Activated naive CD4-positive, alpha-beta T cell treated with anti-CD3 and anti-CD28 coated beads, Interleukin-2, amount 10 ng/mL, durations not matched to agents 7 days and 5 days (primary cell): ENCODE measurements around the gene RND1.
"Not testable (repeated sequence)": the region's sequence is repeated elsewhere in the genome, so short reads cannot be mapped to it uniquely, and the experiment has no call there.

Source experiments
- CTCF ChIA-PET: fragments of 350-600 bp; sonication (Branson Sonifier 250); formaldehyde crosslinking; loops from one replicate; lab custom pipeline; 2021; ENCODE audit warnings: antibody characterized with exemption; lab: Charles Lee
- DNase-seq: peaks from one replicate; pipeline ENCODE4 v3.0.0-alpha.2; 2020
- H3K27ac Mint-ChIP-seq: one replicate; pipeline ENCODE4 v1.8.0; 2021; ENCODE audit warnings: mild to moderate bottlenecking, moderate library complexity, mixed read lengths
- H3K27me3 Mint-ChIP-seq: one replicate; pipeline ENCODE4 v1.8.0; 2021; ENCODE audit warnings: mild to moderate bottlenecking, mixed read lengths
- H3K36me3 Mint-ChIP-seq: one replicate; pipeline ENCODE4 v1.8.0; 2021; ENCODE audit warnings: mixed read lengths
- H3K4me1 Mint-ChIP-seq: one replicate; pipeline ENCODE4 v1.8.0; 2021; ENCODE audit warnings: mixed read lengths
- H3K4me3 Mint-ChIP-seq: one replicate; pipeline ENCODE4 v1.8.0; 2021; ENCODE audit warnings: mild to moderate bottlenecking, moderate library complexity, mixed read lengths
- H3K9me3 Mint-ChIP-seq: one replicate; pipeline ENCODE4 v1.8.0; 2021; ENCODE audit warnings: mixed read lengths

RND1 gene

GRCh38 chr12:48882315-48882687 lies 16.6 kb upstream of the RND1 start:
- Mint-ChIP-seq H3K4me3 (no peak overlapping the region), H3K27me3 (peaks cover 67% of the 10 kb centered on the region), H3K9me3 (no peaks in the 10 kb centered on the region), H3K27ac (no peak overlapping the region), H3K36me3 (no peaks in the 10 kb centered on the region), H3K4me1 (peaks cover 4% of the 10 kb centered on the region)
- DNase-seq, result no peak
- CTCF ChIA-PET, result interaction anchor here (0.7 to 1.7 kb wide), 5 partner anchors 29 to 129 kb away, joined by 3 to 5 read pairs (median 4); no protein-coding TSS in a partner anchor

DNA sequence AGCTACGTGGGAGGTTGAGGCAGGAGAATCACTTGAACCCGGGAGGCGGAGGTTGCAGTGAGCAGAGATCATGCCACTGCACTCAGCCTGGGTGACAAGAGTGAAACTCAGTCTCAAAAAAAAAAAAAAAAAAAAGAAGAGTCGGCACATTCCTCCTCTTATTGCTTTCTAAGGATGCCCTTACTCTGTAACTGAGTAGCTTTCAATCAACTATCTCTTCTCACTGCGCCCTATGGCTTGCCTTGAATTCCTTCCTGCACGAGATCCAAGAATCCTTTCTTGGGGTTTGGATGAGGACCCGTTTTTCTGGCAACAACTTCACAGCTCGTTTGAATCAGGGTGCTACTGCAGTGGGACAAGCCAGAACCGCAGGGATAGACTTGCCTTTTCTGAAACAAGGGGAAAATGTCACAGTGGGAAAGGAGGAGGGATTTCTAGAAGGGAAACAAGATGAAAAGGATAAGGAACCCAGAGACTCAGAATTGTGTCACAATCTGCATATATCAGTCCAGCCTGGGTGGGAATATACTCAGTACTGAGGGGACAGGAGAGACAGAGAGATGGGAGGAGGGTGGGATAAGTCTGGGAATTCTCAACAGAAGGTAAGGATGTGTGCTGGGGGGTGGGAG lies 16.1 kb upstream of the RND1 start:
- Mint-ChIP-seq H3K36me3 (no peaks in the 10 kb centered on the region), H3K9me3 (no peaks in the 10 kb centered on the region), H3K27ac (no peak overlapping the region), H3K4me1 (peaks cover 4% of the 10 kb centered on the region), H3K27me3 (peaks cover 68% of the 10 kb centered on the region), H3K4me3 (no peak overlapping the region)
- CTCF ChIA-PET, result interaction anchor here (0.6 to 1.7 kb wide), 4 partner anchors 13 to 67 kb away, joined by 3 to 5 read pairs (median 4); no protein-coding TSS in a partner anchor
- DNase-seq, result no peak

DNA sequence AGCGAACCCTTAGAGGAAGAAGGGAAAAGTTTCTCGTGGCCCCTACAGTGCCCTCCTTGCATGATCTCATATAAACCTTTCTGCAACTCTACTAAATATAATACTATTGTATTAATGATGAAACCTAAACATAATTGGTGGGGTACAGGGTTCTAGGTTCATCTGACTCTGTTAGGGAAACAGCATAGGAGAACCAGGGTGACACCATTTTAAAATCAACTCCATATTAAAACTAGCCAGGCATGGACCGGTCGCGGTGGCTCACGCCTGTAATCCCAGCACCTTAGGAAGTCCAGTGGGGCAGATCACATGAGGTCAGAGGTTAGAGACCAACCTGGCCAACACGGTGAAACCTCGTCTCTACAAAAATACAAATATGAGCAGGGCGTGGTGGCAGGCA lies 15.0 kb upstream of the RND1 start:
- H3K4me3 Mint-ChIP-seq, result no peak overlapping the region
- H3K27me3 Mint-ChIP-seq, result peaks cover 68% of the 10 kb centered on the region
- no peak overlapping the region for H3K27ac Mint-ChIP-seq
- no peaks in the 10 kb centered on the region for H3K36me3 Mint-ChIP-seq
- peaks cover 4% of the 10 kb centered on the region for H3K4me1 Mint-ChIP-seq
- DNase-seq, result no peak
- CTCF ChIA-PET, result interaction anchor here (1.2 to 1.7 kb wide), 2 partner anchors 28 to 65 kb away, joined by 3 to 5 read pairs; no protein-coding TSS in a partner anchor
- H3K9me3 Mint-ChIP-seq, result no peaks in the 10 kb centered on the region

DNA sequence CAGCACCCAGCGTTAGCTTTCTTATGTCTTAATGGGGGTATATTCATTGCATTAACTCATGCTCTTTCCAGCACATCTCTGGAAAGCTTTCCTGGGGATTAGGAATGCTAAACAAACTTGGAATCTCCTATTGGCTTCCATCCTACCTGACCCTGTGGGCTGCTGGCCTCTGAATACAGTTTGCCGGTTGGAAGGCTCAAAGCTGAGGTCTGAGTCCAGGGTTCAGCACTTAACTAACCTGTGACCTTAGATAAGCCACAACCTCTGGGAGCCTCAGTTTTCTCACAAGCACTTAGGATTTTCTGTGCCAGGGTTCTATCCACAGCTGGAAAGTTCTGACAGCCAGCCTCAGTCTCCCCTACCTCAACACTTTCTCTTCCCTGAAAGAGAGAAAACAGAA lies 12.9 kb upstream of the RND1 start:
- Mint-ChIP-seq H3K9me3 (no peaks in the 10 kb centered on the region), H3K27ac (no peak overlapping the region), H3K27me3 (peaks cover 75% of the 10 kb centered on the region), H3K4me1 (peaks cover 4% of the 10 kb centered on the region), H3K36me3 (no peaks in the 10 kb centered on the region), H3K4me3 (no peak overlapping the region)
- no peak for DNase-seq
- CTCF ChIA-PET, result interaction anchor here (3.2 kb wide), 1 partner anchor 12 kb away, joined by 12 read pairs; no protein-coding TSS in a partner anchor

- no peaks in the 10 kb centered on the region for H3K36me3 Mint-ChIP-seq
- no peak for DNase-seq
- no peaks in the 10 kb centered on the region for H3K4me1 Mint-ChIP-seq
- H3K9me3 Mint-ChIP-seq, result no peaks in the 10 kb centered on the region
- H3K27ac Mint-ChIP-seq, result no peak overlapping the region
- CTCF ChIA-PET, result no interaction called here
- H3K27me3 Mint-ChIP-seq, result peaks cover 62% of the 10 kb centered on the region
- no peak overlapping the region for H3K4me3 Mint-ChIP-seq
Observed at GRCh38 chr12:48875944-48876515, 10.4 kb upstream of the RND1 start.

DNA sequence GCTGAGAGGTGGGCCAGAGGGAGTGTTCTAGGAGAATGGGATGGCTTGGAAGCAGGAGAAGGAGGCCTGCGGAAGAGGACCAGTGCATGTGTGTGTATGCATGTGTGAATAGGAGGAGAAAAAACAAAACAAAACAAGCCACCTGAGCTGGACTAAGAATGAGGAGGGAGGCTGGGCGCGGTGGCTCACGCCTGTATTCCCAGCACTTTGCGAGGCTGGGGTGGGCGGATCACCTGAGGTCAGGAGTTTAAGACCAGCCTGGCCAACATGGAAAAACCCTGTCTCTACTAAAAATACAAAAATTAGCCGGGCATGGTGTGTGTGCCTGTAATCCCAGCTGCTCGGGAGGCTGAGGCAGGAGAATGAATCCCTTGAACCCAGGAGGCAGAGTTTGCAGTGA lies 7.9 kb upstream of the RND1 start:
- not testable (repeated sequence) for H3K4me1 Mint-ChIP-seq, H3K27ac Mint-ChIP-seq, H3K4me3 Mint-ChIP-seq, H3K9me3 Mint-ChIP-seq, DNase-seq, H3K36me3 Mint-ChIP-seq
- CTCF ChIA-PET, result interaction anchor here (1.0 to 1.5 kb wide), 5 partner anchors 17 to 115 kb away, joined by 3 to 7 read pairs (median 5); partner anchors contain the start of gene DDX23
- H3K27me3 Mint-ChIP-seq, result peaks cover 38% of the 10 kb centered on the region

DNA sequence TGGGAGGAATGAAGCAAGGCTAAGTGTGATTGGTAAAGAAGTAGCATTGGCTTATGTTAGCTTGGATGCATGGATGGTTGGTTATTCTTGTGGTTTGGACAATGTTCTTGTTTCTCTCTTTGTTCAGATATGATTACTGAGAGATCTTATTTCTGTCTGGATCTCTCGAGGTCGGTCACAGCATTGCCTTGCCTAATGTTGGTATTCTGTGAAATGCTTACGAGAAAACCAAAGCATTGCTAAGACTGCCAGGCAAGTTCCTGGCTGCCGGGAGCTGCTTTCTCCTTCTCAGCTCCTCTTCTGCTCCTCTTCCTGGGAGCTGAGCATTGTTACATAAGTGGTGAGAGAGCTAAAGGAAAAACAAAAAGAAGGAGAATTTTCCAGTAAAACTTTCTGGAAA lies 7.4 kb upstream of the RND1 start:
- no peaks in the 10 kb centered on the region for H3K4me1 Mint-ChIP-seq
- no peaks in the 10 kb centered on the region for H3K36me3 Mint-ChIP-seq
- H3K27me3 Mint-ChIP-seq, result peaks cover 34% of the 10 kb centered on the region
- CTCF ChIA-PET, result interaction anchor here (1.0 to 1.5 kb wide), 5 partner anchors 17 to 115 kb away, joined by 3 to 7 read pairs (median 5); partner anchors contain the start of gene DDX23
- no peaks in the 10 kb centered on the region for H3K9me3 Mint-ChIP-seq
- H3K27ac Mint-ChIP-seq, result no peak overlapping the region
- H3K4me3 Mint-ChIP-seq, result no peak overlapping the region
- DNase-seq, result no peak

DNA sequence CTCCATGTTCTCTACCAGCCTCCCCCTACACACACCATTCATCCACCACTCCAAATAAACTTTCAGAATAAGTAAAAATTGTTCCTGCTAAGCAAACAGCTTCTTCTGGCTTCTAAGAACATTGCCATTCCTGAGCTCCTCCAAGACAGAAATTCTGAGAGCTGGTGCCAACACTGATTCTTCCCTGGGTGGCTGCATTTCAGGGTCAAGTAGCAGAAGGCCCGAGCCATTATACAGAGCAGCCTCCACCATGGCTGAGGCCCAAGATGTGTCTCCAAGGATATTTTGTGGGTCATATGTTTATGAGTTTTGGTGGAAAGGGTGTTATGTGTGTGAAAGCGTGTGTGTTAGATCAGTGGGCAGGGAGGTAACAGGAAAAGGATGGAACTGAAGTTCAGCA lies 3.5 kb upstream of the RND1 start:
- DNase-seq, result no peak
- CTCF ChIA-PET, result interaction anchor here (2.7 kb wide), 1 partner anchor 21 kb away, joined by 16 read pairs; no protein-coding TSS in a partner anchor
- no peak overlapping the region for H3K27ac Mint-ChIP-seq
- H3K27me3 Mint-ChIP-seq, result peaks cover 31% of the 10 kb centered on the region
- no peaks in the 10 kb centered on the region for H3K9me3 Mint-ChIP-seq
- no peaks in the 10 kb centered on the region for H3K36me3 Mint-ChIP-seq
- H3K4me3 Mint-ChIP-seq, result no peak overlapping the region
- H3K4me1 Mint-ChIP-seq, result peaks cover 20% of the 10 kb centered on the region

GRCh38 chr12:48868451-48868850 lies 2.8 kb upstream of the RND1 start:
- DNase-seq, result no peak
- peaks cover 26% of the 10 kb centered on the region for H3K4me1 Mint-ChIP-seq
- H3K27me3 Mint-ChIP-seq, result peaks cover 31% of the 10 kb centered on the region
- no peak overlapping the region for H3K4me3 Mint-ChIP-seq
- H3K27ac Mint-ChIP-seq, result no peak overlapping the region
- no peaks in the 10 kb centered on the region for H3K36me3 Mint-ChIP-seq
- H3K9me3 Mint-ChIP-seq, result no peaks in the 10 kb centered on the region
- CTCF ChIA-PET, result interaction anchor here (1.7 to 2.9 kb wide), 3 partner anchors 15 to 54 kb away, joined by 9 to 16 read pairs (median 11); no protein-coding TSS in a partner anchor

GRCh38 chr12:48866052-48866711 lies 512 bp upstream of the RND1 start:
- DNase-seq, result no peak
- Mint-ChIP-seq H3K27ac (peak overlapping the region; percentile 80), H3K4me1 (peaks cover 26% of the 10 kb centered on the region), H3K36me3 (no peaks in the 10 kb centered on the region), H3K9me3 (no peaks in the 10 kb centered on the region), H3K4me3 (peak overlapping the region; percentile 83), H3K27me3 (peaks cover 36% of the 10 kb centered on the region)
- CTCF ChIA-PET, result interaction anchor here (0.8 to 2.9 kb wide), 9 partner anchors 10 to 131 kb away, joined by 3 to 12 read pairs (median 4); partner anchors contain the start of genes DDX23 and WNT1

- H3K9me3 Mint-ChIP-seq, result no peaks in the 10 kb centered on the region
- peaks cover 26% of the 10 kb centered on the region for H3K4me1 Mint-ChIP-seq
- peaks cover under 1% of the 10 kb centered on the region for H3K36me3 Mint-ChIP-seq
- no peak overlapping the region for H3K4me3 Mint-ChIP-seq
- DNase-seq, result no peak
- no peak overlapping the region for H3K27ac Mint-ChIP-seq
- H3K27me3 Mint-ChIP-seq, result peaks cover 36% of the 10 kb centered on the region
- CTCF ChIA-PET, result interaction anchor here (1.6 to 2.0 kb wide), 2 partner anchors 10 to 27 kb away, joined by 6 to 11 read pairs; no protein-coding TSS in a partner anchor
Observed at GRCh38 chr12:48863291-48863690, 2.4 kb downstream of the RND1 start.

DNA sequence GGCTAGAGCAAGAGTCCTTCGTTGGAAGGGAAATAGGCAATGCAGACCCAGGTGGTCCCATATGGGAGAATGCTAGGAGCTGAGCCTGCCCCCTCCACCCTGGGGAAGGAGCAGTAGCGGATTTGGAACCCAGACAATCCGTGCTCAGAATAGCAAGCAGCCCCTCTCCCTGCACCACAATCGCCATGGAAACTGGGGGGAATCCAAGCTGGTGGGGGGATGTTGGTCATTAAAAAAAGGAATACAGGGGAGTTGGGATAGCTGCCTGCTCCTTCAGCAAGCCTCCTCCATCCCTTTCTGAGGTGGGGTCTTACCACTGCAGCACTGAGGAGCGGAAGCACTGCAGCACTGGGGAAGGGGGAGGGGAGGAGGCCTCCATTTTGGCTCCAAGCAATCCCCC lies 2.9 kb downstream of the RND1 start:
- CTCF ChIA-PET, result interaction anchor here (1.6 to 2.0 kb wide), 2 partner anchors 10 to 27 kb away, joined by 6 to 11 read pairs; no protein-coding TSS in a partner anchor
- Mint-ChIP-seq H3K4me3 (no peak overlapping the region), H3K27ac (no peak overlapping the region), H3K4me1 (peaks cover 26% of the 10 kb centered on the region), H3K9me3 (no peaks in the 10 kb centered on the region), H3K36me3 (peaks cover 1% of the 10 kb centered on the region), H3K27me3 (peaks cover 36% of the 10 kb centered on the region)
- no peak for DNase-seq

DNA sequence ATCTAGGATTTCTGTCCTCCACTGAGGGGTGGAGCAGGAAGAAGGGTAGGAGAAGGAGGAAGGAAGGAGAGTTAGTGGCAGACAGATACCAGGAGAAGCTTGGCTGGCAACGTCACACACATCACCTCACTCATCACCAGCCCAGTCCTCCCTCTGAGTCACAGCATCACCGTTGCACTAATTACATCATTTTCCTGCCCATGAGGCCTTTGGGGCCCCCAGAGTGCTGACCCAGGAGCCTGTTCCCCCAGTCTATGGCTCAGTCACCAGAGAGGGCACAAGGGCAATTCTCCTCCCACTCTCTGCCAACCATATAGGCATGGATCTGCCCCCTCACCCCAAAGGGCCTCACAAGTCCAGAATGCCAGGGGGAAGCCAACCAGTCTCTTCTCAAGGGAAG lies 4.6 kb downstream of the RND1 start:
- CTCF ChIA-PET, result no interaction called here
- Mint-ChIP-seq H3K27me3 (peaks cover 36% of the 10 kb centered on the region), H3K4me3 (no peak overlapping the region), H3K9me3 (no peaks in the 10 kb centered on the region), H3K4me1 (peaks cover 24% of the 10 kb centered on the region), H3K27ac (no peak overlapping the region), H3K36me3 (peaks cover 1% of the 10 kb centered on the region)
- no peak for DNase-seq

GRCh38 chr12:48860236-48860635 lies 5.4 kb downstream of the RND1 start:
- CTCF ChIA-PET, result interaction anchor here (1.4 kb wide), 1 partner anchor 128 kb away, joined by 4 read pairs; no protein-coding TSS in a partner anchor
- H3K36me3 Mint-ChIP-seq, H3K4me3 Mint-ChIP-seq, H3K27ac Mint-ChIP-seq, H3K9me3 Mint-ChIP-seq, DNase-seq: not testable (repeated sequence)
- Mint-ChIP-seq H3K27me3 (peaks cover 30% of the 10 kb centered on the region), H3K4me1 (peaks cover 16% of the 10 kb centered on the region)
